CD4-positive, alpha-beta T cell treated with Interferon gamma for 1 hour (primary cell): ENCODE data around the gene PDE2A.

Experiments
- DNase-seq: peaks from one replicate; pipeline ENCODE4 v3.0.0-alpha.2; 2020

PDE2A gene

DNA sequence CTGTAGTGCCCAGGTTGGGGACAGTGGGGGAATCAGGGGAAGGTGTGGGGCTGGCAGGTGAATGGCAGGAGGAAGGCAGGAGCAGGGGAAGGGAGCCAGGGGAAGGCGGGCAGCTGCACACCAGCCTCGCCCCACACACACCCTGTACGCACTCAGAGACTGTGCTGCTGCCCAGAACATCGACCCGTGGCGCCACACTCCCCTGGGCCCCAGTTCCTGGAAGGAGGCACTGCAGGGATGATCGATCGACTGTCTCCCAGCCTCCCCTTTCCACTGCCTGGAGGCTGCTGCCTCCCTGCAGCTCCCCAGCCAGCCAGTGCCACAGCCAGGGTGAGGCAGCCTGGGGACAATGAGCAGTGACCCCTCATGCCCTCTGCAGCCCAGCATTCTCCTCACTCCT, 19.2 kb downstream of the PDE2A start:
- no peak for DNase-seq

DNA sequence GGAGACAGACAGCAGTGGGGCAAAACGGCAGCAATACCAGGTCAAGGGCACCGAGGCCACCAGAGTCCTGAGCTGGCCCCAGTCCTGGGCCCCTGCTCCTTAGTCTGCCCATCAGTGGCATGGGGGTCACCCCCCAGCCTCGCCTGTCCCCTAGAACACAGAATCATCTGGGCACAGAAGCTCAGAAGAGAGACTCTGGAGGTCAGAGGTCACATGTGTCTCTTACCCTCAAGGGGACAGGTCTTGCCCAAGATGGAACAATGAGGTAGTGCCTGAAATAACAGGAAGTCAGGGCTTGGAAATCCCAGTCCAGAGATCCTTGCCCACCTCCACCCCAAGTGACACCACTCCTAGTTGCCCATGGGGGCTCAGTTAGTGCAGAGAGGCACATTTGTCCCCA, 20.6 kb downstream of the PDE2A start:
- DNase-seq, result no peak

DNA sequence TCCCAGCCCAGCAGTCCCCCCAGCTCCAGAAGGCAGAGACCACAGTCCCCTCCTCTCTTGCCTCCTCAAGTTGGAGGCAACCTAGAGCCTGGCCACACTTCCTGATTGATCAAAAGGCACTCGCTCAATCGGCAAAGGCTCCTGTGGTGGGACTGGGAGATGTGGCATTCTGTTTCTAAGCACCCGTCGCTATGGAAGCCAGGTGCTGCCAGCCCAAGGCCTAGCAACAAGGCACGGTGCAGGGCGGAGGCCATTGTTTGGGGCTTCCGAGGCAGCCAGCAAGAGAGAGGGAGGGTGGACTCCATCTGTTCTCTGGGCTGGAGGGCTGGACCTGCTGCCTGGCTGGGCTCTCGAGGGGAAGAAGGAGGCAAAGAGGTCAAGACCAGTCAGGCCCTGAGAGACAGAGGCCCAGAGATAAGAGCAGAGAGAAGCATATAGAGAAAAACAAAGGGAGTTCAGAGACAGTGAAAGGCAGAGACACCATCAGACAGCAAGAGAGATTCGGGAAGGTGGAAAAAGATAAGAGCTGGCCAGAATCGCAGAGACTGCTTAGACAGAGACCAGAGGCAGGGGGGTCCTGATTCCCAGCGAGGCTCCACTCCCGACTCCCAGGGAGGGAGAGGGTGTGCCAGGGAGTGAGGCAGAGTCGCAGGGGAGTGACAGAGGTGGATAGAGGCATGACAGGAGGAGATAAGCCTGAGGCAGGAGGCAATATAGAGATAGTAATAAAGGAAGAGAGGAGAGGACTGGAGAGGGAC, 21.2 kb downstream of the PDE2A start:
- DNase-seq, result no peak

DNA sequence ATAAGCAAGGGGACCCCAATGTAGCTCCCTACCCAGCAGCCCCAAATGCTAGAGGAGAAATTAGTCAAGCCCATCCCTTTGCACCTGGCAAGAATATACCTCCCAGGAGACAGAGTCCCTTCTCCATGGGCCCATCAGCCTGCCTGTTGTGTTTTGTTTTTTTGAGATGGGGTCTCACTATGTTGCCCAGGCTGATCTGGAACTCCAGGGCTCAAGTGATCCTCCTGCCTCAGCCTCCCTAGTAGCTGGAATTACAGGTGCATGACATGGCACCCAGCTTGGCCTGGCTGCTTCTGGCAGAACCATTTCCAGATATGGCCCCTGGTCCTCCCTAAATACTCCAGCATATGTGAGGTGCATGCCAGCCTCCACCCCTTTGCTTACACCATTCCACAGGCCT, 22.1 kb downstream of the PDE2A start:
- DNase-seq, result no peak

DNA sequence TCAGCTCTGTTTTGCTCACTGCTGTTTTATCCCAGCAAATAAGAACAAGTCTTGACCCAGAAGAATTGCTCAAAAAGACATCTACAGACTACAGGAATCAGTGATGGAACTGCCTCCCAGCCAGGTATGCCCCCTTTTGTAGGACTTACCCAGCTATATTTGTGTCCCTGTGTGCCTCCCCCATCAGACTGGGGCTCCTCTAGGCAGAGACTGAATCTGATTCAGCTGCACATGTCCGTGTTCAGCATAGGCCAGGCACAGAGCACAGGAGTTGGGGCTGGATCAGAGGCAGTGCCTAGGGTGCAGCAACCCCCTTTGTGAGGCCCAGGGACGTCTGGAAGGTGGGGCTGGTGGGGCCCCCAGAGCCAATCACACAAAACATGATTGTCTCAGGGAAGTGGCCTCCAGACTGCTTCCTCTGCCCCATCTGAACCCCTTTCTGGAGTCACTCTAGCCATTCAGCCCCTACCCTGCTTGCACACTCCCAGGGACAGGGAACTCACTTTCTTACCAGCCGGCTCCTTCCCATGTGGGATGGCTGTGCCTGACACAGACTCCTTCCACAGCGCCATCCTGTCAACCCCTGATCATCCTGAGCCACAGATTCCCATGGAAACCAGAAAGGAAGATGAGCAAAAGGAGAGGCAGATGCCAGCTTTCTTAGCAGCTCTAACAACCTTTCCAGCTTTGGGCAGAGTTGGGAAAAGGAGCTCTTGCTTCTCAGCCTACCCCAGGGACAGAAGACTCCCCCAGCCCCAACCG, 24.8 kb downstream of the PDE2A start:
- no peak for DNase-seq

DNA sequence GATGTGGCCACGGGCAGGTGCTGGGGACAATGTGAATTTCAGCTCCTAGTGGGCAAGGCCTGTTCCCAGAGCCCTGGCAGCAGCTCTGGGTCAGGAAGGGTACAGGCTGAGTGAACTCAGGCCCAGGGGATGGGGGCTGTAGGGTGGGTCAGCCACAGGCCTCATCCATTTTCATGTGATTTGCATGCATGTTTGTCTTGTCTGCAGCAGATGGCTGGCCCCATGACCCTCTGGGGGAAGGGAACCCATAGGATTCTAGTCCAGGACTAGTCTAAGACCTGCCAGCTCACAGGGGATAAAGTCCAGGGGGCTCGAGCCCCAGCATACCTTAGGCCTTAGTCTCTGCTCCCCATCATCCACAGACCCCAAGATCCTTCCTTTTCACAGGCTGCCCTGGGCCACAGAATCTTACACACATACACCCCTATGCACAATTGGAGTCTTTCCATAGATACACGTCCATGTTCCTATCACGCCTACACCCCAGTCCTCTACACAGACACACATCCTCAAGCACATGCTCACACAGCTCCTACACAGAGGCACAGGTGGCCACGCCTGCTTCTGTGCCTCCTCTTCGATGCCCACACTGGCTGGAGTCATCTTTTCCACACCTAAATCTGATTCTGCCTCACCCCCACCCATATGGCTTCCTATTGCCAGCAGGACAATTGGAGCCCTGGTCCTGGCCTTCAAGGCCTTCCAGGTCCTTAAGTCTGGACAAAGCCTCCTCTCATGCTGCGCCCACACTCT, 25.7 kb downstream of the PDE2A start:
- no peak for DNase-seq

DNA sequence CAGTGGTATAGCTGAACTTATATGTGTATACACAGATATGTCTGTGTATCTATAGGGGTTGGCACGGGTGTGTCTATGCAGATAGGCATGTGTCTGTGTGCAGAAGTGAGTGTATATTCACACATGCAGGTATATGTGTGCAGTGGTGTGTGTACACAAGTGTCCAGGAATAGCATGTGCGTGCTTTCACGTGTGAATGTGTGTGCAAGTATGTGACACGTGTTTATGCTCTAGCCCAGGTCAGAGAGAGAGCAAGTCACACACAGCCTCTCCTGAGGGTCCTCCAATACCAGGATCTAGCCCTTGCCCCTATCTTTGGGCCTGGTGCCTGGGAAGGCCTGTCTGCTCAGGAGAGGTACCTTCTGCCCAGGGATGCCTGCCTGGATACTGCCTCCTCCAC, 26.3 kb downstream of the PDE2A start:
- DNase-seq, result no peak

DNA sequence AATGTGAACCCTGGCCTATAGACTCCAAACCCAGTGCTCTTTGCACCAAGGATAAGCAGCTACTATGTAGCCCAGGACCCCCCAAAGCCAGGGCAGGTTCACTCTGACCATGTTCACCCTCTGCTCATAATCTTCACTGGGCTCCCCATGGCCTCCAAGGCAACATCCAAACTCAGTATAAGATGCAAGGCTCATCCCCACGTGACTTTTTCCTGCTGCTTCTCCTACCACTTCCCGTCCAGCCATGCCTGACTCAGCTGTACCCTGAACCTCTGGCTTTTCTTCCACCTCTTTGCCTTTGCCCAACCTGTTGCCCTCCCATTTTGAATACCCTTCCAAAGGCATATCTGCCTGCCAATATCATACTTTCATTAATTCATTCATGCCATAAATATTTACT, 27.8 kb downstream of the PDE2A start:
- DNase-seq, result no peak

DNA sequence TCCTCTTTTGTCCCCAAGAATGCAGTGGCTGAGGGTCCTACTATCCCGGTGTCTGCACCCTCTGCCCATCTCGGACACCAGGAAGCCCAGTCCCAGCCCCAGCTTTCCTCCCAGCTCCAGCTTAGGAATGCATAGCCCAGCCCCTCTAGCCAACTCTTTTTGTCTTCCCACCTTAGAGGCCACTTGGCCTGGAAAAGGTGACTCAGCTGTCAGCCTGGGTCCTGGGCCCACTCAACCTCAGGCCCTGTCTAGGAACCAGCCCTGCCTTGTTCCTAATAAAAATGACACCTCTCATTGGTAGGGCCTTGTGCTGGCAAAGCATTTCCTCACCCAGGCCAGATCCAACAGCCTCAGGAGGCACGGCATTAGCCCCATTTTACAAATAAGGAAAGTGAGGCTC, 28.2 kb downstream of the PDE2A start:
- DNase-seq, result no peak

DNA sequence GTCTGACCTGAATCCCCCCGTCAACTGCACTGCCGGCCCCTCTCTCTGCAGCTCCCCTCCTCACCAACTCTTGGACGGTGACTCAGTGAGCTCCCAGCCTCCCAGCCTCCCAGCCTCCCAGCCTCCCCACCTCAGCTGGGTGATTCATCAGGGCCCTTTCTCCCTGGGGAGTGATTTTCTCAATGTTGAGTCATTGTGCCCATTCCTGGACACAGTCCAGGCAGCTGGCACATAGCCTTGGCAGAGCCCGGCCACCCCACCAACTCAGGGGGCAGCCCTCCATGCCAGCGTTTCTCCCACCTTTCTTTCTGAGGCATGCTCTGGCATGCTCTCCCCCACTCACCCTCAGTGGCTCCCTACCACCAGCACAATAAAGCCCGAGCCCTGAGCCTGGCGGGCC, 30.7 kb downstream of the PDE2A start:
- DNase-seq, result no peak

DNA sequence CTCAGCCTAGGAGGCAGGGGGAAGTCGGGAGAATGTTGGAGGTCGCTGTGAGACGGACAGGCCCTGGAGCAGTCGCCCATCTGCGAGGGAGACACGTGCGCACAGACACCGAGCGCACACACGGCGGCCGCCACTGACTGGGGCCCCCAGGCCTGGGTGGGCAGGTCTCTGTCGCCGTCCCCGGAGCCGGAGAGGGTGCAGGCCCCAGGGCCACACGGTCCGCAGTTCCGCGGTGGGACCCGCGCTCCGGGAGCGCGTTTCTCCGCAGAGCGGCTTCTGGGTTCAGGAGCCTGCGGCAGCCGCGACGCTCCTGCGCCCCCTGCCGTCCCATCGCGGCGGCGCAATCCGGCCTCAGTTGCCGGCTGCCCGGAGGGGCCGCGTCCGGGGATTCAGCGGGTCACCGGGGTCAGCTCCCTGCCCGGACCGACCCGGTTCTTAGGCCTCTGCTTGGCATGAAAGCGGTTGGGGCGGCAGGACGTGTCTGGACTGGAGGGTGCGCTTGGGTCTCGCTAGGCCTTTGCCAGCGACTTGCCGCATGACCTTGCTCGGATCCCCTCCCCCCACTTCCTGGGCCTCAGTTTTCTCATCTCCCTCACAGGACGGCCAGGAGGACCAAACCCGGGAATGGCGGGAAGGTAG, 31.2 kb downstream of the PDE2A start:
- peak; percentile 48 for DNase-seq

DNA sequence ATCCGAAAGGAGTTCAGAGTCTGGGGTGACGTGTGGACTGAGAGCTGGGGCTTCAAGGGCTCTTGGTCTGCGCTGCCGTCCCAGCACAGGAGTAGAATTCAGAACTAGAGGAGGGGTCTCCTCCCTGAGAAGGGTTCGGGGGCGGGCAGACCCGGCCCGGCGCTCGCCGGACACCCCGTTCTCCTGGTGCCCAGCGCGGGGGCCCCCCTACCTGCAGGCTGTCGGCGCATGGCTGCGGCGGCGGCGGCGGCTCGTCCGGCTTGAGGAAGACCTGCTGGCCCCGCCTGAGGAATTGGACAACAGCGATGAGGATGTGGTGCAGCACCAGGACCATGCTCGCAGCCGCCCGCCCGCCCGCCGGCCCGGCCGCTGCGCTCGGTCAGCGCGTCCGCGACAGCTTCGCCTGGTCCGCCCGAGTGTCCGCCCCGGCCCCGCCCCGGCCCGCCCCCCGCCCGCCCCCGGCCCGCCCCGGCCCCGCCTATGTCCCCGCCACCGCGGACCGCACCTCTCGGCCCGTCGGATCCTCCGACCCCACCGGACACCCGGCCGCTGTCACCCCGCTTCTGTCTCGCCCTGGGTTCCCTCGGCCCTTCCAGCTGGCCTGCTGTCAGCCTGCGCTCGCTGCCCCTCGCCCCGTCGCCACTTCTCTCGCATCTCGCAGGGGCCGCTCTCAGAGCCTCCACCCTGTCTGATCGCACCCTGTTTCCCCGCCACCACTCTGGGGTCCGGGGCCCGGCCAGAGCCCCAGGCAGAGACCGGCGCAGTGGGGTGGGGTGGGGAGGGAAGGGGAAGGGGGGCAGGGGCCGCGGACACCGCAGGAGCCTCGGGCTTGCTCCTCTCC, 32.0 kb downstream of the PDE2A start:
- peak; percentile 3 for DNase-seq

DNA sequence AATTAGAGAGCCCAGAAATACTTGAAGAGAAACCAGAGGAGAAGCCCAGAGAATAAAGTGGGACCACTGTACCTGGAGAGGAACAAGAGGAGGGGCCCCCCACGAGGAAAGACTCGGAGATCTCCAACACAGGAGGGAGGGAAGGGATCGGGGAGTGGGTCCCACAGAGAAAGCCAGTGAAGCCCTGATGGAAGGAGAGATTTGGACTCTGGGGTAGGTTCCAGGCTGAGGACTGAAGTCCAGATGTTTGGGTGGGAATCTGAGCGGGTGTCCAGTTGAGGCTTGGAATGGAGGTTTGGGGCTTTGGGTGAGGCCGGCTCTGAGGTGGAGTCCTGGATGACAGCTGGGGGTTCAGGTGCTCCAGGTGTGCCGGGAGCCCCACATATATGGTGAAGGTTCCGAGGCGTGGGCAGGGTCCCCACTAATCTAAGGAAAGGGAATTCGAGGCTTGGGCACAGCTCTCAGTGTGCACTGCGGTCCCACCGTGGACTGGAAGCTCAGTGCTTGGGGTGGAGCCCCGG, 32.6 kb downstream of the PDE2A start:
- no peak for DNase-seq

DNA sequence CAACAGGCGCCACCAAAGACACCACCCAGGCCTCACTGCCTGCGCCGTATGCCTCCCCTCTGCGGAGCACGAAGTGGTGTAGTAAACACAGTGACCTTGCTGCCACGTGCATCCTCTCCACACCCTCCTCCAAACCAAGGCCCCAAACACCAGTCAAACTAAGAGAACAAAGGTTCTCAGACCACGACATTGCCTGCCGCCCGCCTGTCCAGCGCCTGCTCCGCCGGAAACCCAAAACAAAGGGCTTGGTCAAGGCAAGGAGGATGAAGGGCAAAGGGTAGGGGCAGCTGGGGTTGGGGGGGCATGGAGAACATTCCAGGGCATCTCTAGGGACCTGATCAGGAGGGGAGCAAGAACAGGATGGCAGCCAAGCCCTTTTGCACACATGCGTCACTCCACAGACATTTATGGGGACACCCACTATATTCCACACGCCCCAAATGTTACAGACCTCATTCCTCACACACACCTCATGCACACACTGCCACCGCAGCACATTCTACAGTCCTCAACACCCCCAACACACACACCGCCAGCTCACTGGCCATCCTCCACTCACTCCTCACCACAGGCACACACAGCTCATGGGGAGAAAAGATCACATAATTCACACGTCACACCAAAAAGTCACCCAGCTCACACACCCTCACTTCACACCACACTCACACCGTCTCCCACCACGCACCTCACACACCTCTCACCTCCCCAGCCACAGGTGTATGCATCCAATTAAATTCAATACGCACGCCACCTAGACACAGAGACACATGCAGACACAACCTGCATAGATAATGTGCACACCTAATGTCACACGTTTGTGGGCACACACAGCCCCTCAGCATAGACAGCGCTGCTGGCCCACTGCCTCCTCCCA, 34.5 kb downstream of the PDE2A start:
- DNase-seq, result no peak

DNA sequence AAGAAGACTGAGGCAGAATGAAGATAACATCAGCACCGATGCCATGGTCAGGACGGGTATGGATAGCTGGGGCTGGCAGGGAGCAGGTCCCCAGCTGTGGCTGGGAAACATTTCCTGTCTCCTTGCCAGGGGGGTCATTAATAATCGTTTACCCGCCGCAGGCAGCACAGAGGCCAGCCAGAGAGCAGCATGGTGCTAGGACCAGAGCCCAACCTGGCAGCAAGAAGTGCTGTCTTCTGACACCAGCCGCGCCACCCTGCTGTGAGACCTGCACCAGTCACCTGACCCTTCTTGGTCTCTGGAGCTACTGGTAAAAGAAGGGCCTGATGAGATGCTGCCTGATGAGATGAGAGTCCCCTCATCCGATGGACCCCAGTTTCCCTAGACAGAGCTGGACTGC, 36.3 kb downstream of the PDE2A start:
- no peak for DNase-seq

DNA sequence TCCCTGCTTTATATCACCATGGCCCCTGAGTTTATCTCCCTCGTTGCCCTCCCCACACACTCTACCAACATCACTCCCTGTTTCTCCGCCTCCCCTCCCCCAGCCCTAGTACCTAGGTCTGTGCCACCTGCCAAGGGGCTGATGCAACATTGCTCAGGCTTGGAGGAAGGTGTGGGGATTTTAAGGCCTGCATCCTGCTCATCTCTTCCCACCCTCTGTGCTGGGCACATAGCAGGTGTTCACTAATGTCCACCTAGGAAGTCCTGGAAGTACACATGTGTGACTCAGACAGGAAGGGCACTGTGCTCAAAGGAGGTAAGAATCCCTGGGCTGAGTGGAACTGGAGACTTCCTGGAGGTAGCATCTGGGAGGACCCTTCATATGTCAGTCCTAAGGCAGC, 37.0 kb downstream of the PDE2A start:
- DNase-seq, result no peak

DNA sequence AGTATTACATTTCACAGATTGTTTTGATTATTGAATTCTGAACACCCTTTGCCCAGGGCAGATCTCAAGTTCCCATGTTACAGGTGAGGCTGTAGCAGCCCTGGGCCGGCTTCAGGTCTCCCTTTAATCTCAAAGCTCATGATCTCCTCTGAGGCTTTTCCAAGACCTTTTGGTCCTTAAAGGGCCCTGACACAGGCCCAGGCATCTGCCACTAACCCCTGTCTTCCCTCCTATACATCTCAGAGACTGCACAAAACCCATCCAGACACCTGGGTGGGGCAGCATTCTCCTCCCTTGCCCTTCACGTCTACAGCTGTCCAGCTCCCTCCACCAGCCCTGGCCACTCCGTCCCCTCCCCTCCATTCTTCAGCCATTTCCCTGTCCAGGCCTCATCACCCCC, 37.8 kb downstream of the PDE2A start:
- DNase-seq, result no peak

DNA sequence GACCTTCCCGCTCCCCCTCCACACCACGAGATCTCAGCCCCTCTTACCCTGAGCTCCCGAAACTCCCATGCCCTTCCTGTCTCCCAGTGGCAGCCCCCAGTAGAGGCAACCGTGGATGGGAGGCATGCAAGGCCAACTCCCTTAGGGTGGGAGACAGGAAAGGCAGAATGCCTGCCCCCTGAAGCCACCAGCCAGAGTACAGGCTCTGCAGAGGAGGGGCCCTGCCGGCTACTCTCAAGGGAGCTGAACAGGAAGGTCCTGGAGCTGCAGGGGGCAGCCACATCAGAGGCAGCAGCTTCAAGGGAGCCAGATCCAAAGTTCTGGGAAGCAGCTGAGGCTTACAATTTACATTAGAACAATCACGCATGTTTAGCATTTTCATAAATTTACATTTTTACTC, 38.3 kb downstream of the PDE2A start:
- DNase-seq, result no peak

DNA sequence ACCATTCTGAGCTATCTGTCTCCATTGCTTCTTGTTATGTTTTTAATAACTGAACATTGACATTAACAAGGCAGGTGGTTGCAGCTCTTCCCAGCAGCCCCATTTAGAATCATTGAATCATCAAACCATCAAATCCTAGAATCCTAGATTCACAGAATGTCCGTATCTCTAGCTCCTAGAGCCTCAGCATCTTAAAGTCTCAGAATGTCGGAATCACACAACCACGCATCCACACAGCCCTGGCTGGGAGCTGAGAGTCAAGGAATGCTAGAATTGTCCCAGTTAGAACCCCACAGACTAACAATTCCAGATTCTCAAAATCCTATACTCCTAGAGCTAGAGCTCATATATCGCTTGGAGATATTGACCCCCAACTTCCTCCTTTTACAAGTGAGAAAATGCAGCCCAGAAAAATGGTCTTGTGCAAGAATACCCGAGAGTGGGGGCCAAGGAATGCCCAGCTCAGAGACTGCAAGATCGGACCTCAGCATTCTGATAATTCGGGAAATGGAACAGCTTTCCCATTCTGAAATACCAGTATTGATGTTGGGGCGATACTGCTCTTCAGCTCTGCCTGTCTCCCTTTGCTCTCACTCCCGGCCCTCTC, 38.8 kb downstream of the PDE2A start:
- DNase-seq, result no peak

DNA sequence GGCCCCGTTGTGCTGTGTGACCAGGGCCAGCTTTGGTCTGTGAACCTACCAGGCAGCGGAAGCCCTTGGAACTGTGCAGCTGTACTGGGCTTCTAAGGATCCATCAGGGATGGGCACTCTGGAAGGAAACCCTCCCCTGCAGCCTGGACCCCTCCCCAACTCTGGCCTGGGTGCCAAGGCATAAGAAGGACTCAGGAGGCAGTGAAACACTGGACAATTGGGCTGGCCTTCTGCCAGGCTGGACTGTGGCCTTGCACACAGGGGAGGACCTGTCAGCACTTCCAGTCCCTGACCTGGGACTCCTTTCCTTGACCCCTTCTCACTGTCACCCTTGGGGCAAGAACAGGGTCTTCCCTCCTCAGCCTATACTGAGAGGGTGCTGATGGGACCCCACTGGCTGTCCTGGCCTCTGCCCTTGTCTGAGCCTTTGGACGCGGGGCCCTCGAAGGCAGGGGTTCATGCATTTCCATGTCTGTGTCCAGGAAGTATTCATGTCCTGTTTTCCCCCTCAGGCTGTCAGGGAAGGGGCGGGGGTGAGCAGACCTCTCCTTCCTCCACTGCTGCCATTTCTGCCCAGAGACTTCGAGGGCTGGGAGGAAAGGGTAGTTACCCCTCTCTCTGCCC, 39.6 kb downstream of the PDE2A start:
- DNase-seq, result no peak
